Measurements from ENCODE around the gene CR1L.
A peak's percentile ranks its signal among the peaks of the same experiment; 100 is the strongest.
"Not testable (repeated sequence)": the region's sequence is repeated elsewhere in the genome, so short reads cannot be mapped to it uniquely, and the experiment has no call there.

The CR1L gene

DNA sequence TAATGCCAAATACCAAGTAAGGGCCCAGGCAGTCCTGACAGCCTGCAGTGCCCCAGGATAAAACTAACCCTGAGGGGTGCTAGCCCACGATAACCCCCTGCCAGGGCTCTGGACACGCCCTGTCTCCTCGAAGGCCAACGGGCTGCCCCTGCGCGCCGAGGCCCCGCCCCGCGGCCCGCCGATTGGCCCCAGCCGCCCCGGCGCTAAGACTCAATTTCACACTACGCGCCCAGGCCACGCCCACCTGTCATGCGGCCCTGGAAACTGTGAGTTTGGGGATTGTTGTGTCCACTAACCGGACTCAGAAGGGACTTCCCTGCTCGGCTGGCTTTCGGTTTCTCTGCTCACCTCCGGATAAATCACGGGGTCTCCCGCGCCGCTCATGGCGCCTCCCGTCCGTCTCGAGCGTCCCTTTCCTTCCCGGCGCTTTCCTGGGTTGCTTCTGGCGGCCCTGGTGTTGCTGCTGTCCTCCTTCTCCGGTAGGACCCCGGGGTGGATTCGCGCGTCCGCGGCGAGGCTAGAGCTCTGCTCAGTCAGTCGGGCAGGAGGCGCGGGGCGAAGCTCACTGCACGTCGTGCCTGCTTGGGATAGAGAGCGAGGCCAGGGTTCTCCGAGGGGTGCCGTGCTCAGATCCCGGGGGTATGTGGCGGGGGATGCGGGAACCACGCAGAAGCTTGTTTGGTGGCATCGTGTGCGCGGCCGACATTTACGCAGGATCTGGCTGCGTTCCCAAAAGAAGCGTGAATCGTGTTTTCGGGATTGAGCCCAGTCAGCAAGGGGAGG lies at the start of gene CR1L:
TSS of gene CR1L (plus strand) at position 282 of the 783 bp plus-strand sequence. CDS start at position 383, 101 bp downstream.
- peak; percentile 75 for DNase-seq

DNA sequence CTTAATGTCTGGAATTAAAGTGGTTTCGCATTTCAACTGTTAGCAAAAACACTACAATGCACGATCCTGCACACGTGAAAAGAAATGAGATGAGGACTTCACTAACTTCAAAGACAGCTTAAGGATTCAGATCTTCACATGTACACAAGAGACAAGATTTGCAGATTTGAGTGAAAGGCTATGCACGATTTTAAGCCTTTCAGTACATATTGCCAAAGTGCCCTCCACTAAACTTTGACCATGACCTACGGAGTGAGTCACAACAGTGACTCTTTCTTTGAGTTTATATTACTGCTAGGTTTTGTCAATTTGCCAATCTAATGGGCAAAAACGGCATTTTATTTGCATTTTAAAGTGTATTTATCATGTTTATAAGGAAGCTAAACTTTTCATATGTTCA lies 41.2 kb upstream of the CR1L start:
- no peak for DNase-seq

DNA sequence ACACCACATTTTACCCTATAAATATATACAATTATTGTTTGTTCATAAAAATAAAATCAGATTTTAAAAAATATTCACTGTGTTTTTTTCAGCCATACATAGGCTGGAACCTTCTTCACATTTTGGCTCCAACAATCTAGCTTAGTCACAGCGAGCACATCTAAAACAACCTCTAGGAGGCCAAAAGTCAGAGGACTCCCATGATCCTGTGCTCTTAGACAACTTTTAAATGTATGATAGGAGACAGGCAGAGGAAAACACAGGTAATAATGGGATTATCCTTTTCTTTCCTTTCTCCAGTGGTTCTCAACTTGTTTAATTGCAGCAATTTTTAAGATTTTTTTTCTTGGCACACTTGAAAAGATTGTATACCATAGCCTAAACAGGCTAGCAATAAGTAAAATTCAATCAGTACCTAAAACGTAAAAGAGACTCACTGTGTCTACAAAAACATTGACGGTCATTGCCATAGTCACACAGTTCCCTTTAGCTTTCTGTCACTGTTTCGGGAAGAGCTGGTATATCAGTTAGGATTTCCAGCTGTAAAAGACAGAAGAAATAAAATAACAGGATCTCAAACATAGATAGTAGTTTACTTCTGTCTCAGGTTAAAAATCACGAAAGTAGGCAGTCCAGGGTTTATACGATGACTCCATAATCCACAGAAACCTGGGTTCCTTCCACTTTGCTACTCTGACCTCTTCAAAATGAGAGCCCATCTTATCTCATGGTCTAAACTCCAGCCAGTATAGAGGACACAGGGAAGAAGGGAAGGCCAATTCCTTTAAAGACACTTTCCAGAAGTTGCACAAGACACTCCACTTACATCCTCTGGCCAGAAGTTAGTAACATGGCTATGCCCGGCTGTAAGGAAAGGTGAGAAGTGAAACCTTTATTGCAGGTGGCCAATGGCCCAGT lies 39.2 kb upstream of the CR1L start:
- DNase-seq, result no peak

DNA sequence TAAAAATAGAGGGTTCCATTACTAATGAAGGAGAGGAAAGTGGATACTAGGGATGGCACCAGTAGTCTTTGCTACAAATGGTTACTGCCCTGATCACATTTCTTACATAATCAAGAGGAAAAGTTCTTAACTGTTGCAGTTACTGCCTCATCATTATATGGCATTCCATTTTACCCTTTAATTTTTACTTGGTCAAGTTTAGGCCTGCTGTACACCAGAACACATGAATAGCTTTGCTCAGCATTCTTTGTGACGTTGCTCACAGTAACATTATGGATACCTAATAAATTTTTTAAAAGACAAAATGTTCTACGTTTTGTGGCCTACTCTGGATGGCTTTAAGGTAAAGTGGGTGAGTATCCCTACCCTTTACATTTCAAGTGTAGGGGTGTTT lies 38.6 kb upstream of the CR1L start:
- no peak for DNase-seq

DNA sequence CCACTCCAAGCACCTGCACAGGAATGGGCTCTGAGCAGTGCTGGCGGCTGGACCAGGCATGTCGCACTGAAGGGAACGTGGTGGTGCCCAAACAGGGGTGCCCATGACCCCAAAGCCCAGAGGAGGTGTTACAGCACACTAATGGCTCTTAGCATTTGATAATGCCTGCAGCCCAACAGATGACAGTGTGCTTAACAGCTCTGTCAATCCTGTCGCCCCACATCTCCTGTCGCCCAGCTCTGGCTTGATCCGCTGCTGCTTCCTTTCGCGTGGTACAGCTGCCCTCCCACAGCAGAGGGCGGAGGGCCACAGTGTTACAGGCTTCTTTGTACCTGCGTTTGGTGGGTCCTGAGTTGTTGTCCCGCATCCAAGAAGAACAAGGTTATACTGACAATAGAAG lies 32.2 kb upstream of the CR1L start:
- DNase-seq, result no peak

DNA sequence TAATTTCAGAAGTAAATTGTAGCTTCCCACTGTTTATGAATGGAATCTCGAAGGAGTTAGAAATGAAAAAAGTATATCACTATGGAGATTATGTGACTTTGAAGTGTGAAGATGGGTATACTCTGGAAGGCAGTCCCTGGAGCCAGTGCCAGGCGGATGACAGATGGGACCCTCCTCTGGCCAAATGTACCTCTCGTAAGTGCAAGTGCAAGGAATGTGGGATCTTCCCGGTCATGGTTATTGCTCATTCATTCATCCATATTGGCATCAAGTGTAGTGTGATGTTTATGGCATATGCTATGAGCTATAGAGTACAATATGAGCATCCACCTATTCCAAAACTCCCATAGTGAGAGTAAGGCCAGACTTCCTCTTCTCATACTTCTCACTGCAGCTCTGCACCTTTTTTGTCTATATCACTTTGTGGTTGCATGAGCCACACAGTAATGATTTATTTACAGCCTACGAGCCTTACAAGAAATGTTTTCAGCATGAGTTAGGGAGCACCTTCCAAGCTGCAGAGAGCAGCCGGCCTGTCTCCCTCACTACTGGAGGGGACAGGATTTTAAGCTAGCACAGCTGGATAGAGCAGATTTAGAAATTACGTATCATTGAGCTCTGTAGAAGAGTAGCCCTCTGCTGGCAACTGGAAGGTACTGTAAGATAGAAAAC lies 24.9 kb upstream of the CR1L start:
- no peak for DNase-seq

DNA sequence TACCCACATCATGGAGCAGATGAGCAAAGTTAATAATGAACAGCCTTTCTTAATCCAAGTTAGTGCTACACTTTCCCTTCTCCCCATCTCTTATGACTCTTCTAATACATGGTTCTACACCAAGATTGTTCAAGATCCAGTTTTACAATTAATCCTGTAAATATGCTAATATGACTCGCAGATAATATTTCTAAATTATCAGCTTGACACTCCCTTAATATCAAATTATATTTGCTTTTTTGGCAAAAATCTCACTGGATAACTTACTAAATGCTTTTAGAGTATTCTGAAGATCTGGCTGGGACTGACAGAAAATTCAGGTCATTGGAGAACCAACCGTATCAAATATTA lies 24.4 kb upstream of the CR1L start:
- DNase-seq, result no peak

DNA sequence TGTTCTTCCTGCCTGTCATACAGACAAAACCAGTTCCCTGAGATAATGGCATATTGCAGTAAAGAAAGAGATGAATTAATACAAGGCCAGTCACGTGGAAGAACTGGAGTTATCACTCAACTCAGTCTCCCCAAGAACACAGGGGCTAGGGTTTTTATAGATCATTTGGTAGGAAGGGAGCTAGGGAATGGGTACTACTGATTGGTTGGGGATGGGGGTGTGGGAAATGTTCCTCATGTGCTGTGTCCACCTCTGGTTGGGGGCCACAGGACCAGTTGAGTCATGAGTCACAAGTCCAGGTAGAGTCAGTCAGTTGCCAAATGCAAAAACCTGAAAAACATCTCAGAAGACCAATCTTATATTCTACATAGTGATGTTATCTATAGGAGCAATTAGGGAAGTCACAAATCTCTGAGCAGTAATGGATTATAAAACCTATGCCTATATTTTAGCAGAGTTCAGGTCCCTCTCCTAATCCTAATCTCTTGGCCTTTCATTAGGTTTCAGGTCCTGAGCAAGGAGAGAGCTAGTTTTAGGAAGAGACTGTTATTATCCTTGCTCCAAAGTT lies 19.3 kb upstream of the CR1L start:
- not testable (repeated sequence) for DNase-seq

DNA sequence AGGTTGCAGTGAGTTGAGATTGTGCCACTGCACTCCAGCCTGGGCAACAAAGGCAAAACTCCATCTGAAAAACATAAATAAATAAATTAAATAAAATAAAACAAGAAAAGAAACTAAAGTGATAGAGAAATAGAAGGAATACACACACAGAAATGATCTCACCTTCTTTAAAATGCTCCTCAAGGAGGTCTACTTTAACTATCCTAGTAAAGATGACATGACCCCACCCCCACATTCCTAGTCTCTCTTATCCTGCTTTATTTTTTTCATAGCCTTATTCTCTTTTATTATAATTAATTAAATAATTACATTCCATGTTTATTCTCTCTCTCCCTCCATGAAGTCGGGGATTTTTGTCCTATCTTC lies 18.0 kb upstream of the CR1L start:
- no peak for DNase-seq

DNA sequence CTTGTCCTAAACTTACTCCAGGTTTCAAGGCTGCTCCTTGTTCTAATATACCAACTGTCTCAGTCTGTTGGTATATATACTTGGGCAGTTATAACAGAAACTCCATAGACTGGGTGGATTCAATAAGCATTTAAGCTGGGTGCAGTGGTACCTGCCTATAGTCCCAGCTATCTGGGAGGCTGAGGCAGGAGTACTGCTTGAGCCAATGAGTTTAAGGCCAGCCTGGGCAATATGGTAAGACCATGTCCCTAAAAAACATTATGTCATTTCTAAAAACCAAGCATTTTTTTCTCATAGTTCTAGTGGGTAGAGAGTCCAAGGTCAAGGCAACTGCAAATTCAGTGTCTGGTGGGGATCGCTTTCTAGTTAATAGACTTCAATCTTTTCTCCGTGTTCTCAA lies 17.4 kb upstream of the CR1L start:
- DNase-seq, result no peak

DNA sequence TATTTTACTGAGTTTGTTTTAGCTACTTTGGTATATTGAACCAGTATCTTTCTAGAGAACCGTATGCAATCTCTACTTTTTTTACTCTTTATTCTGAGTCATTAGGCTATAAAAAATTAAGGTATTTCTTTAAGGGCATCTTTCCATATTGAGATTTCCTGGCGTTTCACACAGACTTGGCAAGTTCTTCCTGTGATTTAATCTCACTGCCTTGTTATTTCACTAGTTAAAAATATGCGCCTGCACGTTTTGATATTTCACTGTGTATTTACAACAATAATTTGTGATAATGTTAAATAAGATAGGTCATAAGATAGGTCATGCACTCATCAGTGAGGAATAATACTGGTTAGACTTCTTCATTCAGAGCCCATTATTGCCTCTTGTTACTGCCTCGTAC lies 16.2 kb upstream of the CR1L start:
- no peak for DNase-seq

DNA sequence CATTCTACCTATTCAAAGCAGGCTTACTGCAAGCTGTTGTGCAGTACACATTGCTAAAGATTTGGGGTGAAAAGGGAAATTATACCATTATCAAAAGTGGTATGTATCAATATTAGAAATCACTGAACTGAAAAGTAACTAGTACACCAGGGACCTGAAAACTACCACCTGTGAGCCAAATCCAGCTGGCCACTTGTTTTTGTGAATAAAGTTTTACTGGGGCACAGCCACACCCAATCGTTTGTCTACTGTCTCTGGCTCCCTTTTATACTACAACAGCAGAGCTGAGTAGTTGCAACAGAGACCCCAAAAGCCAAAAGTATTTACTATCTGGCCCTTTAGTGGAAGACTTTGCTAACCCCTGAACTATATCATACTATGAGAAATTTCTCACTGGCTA lies 13.8 kb upstream of the CR1L start:
- no peak for DNase-seq

DNA sequence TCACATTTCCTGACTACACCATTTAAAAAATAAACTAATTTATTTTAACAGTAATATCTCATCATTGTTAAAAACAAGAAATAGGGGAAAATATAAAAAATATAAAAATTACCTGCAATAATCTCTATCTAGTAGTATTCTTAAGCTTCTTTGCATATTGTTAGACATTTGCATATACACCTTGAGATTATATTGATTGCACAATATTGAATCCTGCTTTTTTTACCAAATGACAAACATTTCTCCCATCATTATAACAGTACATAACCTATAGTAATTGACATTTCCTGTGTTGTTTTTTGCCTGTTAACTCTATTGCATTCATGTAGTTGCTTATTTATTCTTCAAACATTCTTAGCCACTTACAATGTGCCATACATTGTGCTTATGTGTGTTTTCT lies 11.7 kb upstream of the CR1L start:
- no peak for DNase-seq

DNA sequence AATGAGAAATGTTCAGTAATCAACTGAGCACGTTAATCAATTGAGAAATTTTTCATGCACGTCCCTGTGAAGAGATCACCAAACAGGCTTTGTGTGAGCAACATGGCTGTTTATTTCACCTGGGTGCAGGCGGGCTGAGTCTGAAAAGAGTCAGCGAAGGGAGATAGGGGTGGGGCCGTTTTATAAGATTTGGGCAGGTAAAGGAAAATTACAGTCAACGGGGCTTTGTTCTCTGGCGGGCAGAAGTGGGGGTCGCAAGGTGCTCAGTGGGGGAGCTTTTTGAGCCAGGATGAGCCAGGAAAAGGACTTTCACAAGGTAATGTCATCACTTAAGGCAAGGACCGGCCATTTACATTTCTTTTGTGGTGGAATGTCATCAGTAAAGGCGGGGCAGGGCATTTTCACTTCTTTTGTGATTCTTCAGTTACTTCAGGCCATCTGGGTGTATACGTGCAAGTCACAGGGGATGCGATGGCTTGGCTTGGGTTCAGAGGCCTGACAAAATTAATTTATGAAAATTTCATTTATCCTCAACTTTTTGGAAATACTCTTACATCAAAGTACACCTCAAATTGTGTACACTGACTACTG lies 11.1 kb upstream of the CR1L start:
- not testable (repeated sequence) for DNase-seq

DNA sequence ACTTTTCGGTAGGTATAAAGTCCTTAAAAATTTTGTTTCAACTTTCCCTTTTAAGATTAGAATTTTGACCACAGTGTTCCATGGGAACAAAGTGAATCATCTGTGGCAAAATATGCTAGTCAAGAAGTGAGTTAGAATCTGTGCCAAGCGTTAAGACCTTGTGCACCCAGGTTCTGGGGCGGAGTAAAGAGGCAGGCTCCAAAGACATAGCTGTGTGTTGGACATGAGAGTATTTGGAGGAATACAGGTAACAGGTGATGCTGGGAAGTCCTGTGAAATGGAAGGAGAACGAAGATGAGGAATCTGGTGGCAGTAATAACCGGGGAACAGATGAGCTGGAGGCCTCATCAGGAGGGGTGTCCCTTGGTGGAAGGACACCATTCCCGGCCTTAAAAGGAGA lies 10.6 kb upstream of the CR1L start:
- DNase-seq, result not testable (repeated sequence)

DNA sequence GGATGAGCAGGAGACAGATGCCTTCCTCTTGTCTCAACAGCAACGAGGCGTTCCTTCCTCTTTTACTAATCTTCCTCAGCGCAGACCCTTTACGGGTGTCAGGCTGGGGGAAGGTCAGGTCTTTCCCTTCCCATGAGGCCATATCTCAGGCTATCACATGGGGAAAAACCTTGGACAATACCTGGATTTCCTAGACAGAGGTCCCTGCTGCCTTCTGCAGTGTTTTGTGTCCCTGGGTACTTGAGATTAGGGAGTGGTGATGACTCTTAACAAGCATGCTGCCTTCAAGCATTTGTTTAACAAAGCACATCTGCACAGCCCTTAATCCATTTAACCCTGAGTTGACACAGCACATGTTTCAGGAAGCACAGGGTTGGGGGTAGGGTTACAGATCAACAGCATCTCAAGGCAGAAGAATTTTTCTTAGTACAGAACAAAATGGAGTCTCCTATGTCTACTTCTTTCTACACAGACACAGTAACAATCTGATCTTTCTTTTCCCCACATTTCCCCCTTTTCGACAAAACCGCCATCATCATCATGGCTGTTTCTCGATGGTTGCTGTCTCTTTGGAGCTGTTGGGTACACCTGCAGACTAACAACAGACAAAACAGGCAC lies 9.3 kb upstream of the CR1L start:
- DNase-seq, result not testable (repeated sequence)

DNA sequence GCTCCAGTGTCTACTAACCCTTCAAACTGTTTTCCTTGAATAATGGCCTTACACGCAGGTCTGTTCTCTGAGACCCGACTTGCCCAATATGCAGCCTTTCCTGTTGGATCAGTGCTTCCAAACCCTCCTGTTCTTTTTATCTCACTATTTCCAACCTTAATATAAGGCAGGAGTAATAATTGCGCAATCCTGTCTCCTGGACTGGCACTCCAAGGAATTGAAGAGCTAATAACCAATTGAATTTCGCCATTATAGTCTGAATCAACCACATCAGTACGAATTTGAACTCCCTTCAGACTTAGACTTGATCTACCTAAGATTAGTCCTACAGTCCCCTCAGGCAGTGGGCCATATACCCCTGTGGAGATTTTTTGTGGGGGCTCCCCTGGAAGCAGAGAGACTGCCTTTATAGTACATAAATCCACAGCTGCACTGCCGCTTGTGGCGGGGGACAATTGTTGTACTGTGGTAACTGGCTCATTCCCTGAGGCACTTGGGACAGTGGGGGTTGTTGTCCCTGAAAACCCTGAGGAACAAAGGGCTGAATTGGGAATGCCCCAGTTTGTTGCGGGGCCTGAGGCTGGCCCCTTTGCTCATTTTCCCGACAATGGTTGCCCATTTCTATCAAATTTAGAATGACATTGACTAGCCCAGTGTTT lies 6.3 kb upstream of the CR1L start:
- not testable (repeated sequence) for DNase-seq

DNA sequence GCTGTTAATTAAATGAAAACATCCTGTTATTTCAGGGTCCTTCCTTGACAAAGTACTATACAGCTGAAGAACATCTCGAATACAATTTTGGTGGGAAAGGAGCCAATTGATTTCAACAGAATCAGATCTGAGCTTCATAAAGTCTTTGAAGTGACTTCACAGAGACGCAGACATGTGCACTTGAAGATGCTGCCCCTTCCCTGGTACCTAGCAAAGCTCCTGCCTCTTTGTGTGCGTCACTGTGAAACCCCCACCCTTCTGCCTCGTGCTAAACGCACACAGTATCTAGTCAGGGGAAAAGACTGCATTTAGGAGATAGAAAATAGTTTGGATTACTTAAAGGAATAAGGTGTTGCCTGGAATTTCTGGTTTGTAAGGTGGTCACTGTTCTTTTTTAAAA lies 5.6 kb upstream of the CR1L start:
- DNase-seq, result not testable (repeated sequence)

DNA sequence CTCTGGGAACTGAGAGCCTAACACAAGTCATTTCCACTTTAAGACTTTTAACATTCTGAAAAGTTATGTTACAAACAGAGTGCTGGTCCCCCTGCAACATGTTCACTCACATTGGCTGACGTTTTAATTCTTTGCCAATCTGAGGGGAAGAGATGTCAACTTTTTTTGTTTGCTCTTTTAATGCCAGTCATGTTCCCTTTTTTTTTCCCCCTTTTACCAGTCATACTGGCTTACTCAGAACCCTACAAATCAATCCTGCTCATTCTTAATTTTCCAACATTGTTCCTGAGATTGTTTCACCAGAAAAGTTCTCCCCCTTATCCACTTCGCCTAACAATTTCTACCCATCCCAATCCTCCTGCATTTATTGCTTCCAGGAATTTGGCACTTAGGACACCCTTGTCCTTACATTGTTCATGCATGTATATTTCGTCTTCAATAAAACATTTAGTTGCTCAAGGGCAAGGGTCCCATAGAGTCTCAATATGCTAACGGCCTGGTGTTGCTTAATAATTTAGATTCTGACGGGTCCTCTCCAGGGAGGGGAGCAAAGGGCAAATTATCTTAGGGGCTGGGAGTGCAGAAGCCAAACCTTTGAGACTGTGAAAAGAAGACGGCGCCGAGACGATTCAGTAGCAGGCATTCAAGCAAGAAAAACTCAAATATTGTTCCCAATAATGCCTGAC lies 624 bp upstream of the CR1L start:
- no peak for DNase-seq

DNA sequence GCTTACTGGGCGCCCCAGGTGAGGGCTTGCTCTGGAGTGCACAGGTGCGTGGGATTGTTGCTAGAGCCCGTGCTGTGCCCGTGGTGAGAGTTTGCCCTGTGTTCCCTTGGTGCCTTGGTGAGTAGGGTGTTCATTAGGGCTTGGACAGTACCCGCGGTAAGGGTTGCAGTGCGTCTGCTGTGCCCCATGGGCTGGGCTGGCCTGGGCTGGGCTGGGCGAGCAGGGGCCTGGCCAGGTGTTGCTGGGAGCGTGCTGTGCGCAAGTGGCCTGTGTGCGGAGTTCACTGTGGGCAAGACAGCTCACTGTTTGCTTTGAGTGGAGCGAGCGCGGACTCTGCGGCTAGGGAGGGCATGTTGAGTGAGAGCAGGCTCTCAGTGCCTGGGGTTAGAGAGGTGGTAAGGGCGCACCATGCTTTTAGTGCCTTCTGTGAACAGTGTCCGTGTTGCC lies 725 bp downstream of the CR1L start:
- no peak for DNase-seq

DNA sequence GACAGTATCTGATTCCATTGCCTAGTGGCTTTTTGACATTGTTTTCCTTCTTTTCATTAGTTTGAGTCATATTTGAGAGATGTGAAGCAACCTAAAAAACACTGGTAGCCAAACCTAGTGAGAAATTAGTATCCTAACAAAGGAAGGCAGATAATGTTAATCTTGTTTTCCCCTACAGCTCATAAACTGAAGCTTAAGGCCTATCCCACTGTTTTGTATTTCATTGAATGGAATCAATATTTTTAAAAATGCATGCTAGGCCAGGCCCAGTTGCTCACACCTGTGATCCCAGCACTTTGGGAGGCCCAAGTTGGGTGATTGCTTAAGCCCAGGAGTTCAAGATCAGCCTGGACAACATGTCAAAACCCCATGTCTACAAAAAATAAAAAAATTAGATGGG lies 1.2 kb downstream of the CR1L start:
- no peak for DNase-seq

Data from stimulated activated CD4-positive, alpha-beta T cell treated with anti-CD3 and anti-CD28 coated beads, Interleukin-1b, Interleukin-23, amount 100 ng/mL, for 48 hours (primary cell).